IMR-90 (cell line): ENCODE results near the gene FADS2.

Source experiments
- BHLHE40 ChIP-seq: fragments of 150-350 bp; IDR thresholded peaks from 2 replicates; pipeline ENCODE4 v1.6.1; 2016; ENCODE audit warnings: mild to moderate bottlenecking, low read depth, low read length
- FOS ChIP-seq: fragments of 150-350 bp; IDR thresholded peaks from 2 replicates; pipeline ENCODE4 v1.6.1; 2016; ENCODE audit warnings: low read depth, low read length
- MXI1 ChIP-seq: IDR thresholded peaks from 2 replicates; pipeline ENCODE4 v1.6.1; 2012; ENCODE audit warnings: low read depth, mild to moderate bottlenecking, low read length, moderate library complexity, borderline replicate concordance
- POLR2A ChIP-seq: IDR thresholded peaks from 2 replicates; pipeline ENCODE4 v1.6.1; 2012; ENCODE audit warnings: mild to moderate bottlenecking, low read depth, low read length
- RAD21 ChIP-seq: IDR thresholded peaks from 2 replicates; pipeline ENCODE4 v1.6.1; 2012; ENCODE audit warnings: low read length, improper control_type of control experiment
- RCOR1 ChIP-seq: IDR thresholded peaks from 2 replicates; pipeline ENCODE4 v1.6.1; 2012; ENCODE audit warnings: mild to moderate bottlenecking, low read length, improper control_type of control experiment; ENCODE audit not compliant: insufficient replicate concordance
- RFX5 ChIP-seq: IDR thresholded peaks from 2 replicates; pipeline ENCODE4 v1.8.0; 2012; ENCODE audit warnings: low read depth, mild to moderate bottlenecking, low read length, moderate library complexity
- SMC3 ChIP-seq: fragments of 150-350 bp; IDR thresholded peaks from 2 replicates; pipeline ENCODE4 v1.6.1; 2016; ENCODE audit warnings: low read depth, mild to moderate bottlenecking, antibody characterized with exemption, low read length, moderate library complexity
- USF2 ChIP-seq: fragments of 150-350 bp; IDR thresholded peaks from 2 replicates; pipeline ENCODE4 v1.6.1; 2017; ENCODE audit warnings: mild to moderate bottlenecking, antibody characterized with exemption, low read length, low read depth
- TF ChIP-seq, protein P1 (sequence below): conservative IDR thresholded peaks from 2 replicates; pipeline ENCODE4 v1.5.1; 2012; ENCODE audit warnings: mild to moderate bottlenecking, low read depth, low read length, improper control_type of control experiment
- TF ChIP-seq, protein P2 (sequence below): fragments of 150-350 bp; IDR thresholded peaks from 2 replicates; pipeline ENCODE4 v1.6.1; 2016; ENCODE audit warnings: low read depth, mild to moderate bottlenecking, low read length, moderate library complexity, borderline replicate concordance

DNA sequence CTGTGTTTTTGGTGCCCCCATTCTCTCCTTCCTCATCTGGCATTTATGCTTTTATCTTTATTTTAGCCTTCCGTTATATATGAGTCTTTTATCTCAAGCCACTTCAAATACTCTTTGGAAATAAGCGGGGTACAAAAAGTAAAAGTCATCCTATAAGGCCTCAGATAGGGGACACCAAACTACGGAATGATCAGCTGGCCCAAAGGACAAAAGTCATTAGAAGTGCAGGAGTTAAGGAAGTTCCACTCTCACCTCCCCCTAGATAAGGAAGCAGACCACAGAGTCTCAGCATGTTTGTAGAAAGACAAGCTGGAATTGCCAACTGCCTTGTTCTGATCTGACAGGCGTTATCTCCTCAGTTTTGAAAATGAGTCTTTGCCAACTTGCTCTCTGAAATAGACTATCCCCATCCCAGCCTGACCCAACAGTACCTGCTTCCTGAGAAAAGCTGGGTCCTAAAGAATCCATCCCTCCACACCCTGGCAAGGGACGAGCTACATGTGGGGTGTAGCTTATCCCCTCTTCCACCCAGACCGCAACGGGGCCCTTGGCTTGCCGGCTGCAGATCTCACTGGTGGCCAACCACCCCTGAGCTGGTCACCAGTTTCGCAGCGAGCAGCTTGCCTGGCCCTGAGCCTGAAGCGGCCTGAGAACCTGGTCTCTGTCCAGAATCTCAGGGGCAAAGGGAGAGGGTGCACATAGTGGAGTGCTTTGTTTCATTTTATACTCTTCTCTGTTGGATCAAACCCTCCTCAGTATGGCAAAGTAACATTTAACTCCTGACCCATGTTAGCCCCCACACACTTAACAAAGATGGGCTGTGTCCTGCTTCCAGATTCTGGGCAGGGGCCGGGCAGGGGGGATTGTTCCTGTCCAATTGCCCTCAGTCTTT lies 13.8 kb downstream of the FADS2 start:
- TF ChIP-seq MXI1 (no peak), BHLHE40 (no peak), RCOR1 (no peak), POLR2A (no peak), RFX5 (no peak), SMC3 (no peak), USF2 (no peak), FOS (no peak), RAD21 (no peak)
- TF ChIP-seq, protein P1, sequence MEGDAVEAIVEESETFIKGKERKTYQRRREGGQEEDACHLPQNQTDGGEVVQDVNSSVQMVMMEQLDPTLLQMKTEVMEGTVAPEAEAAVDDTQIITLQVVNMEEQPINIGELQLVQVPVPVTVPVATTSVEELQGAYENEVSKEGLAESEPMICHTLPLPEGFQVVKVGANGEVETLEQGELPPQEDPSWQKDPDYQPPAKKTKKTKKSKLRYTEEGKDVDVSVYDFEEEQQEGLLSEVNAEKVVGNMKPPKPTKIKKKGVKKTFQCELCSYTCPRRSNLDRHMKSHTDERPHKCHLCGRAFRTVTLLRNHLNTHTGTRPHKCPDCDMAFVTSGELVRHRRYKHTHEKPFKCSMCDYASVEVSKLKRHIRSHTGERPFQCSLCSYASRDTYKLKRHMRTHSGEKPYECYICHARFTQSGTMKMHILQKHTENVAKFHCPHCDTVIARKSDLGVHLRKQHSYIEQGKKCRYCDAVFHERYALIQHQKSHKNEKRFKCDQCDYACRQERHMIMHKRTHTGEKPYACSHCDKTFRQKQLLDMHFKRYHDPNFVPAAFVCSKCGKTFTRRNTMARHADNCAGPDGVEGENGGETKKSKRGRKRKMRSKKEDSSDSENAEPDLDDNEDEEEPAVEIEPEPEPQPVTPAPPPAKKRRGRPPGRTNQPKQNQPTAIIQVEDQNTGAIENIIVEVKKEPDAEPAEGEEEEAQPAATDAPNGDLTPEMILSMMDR, result no peak
- TF ChIP-seq, protein P2, sequence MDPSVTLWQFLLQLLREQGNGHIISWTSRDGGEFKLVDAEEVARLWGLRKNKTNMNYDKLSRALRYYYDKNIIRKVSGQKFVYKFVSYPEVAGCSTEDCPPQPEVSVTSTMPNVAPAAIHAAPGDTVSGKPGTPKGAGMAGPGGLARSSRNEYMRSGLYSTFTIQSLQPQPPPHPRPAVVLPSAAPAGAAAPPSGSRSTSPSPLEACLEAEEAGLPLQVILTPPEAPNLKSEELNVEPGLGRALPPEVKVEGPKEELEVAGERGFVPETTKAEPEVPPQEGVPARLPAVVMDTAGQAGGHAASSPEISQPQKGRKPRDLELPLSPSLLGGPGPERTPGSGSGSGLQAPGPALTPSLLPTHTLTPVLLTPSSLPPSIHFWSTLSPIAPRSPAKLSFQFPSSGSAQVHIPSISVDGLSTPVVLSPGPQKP, result no peak
